AG04449 (cell line): ENCODE measurements around the gene TRABD2B.

Source experiments
- CTCF ChIA-PET: fragments of 350-600 bp; formaldehyde crosslinking; extraction: SDS; loops from one replicate; lab custom pipeline; 2021; ENCODE audit warnings: antibody characterized with exemption; lab: Yijun Ruan, JAX
- POLR2A ChIA-PET: fragments of 400-600, 350-600 bp; formaldehyde crosslinking; extraction: SDS; loops from one replicate; lab custom pipeline; 2020; ENCODE audit warnings: antibody characterized with exemption, inconsistent platforms; lab: Yijun Ruan, JAX
- DNase-seq: peaks from one replicate; pipeline ENCODE4 v3.0.0-alpha.2; 2010; ENCODE audit warnings: low read depth, low spot score
- H3K4me3 ChIP-seq: 2 replicates; pipeline ENCODE4 v1.5.1; 2011; ENCODE audit warnings: low read depth, mild to moderate bottlenecking, control low read depth, low read length
- CTCF ChIP-seq: IDR thresholded peaks from one replicate; pipeline ENCODE4 v1.5.1; 2011; ENCODE audit warnings: mild to moderate bottlenecking, moderate library complexity, low read length, control low read depth, inconsistent platforms; ENCODE audit not compliant: insufficient read depth; ENCODE audit errors: missing control alignments

The TRABD2B gene

GRCh38 chr1:47712596-47713299 is 284.4 kb downstream of the TRABD2B start:
- DNase-seq, result no peak
- CTCF ChIA-PET, result interaction anchor here (1.0 to 18.8 kb wide), 5 partner anchors 15 to 534 kb away, joined by 4 to 470 read pairs (median 39); partner anchors contain the start of gene FOXD2
- POLR2A ChIA-PET, result no interaction called here
- H3K4me3 ChIP-seq, result no peak overlapping the region
- no peak for TF ChIP-seq CTCF

DNA sequence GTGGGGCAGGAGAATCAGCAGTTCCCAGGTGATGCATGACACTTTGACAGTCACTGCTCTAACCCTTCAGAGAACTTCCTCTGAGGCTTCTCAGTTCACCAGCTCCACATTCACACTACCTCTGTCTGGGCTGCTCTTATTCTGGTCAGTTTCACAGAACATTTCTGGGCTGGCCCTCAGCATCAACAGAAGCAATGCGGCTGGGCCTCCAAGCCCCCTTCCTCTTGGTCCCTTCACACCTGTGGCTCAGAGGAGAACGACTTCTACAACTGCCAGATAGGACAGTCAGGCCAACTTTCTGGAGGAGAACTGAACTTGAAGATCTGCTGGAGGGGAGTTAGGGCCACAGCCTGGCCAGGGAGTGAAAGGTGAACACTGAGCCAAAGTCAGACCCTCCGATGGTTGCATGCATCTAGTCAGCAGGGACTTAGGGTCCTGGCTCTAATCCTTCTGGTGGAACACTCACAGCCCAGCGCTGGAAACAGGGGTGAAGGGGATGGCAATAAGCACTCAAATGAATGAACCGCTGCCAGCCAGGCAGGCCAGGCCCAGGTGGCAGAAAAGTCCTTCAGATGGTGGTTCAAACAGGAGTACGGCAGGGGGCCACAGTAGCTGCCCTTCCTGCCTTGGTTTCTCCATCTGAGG is 285.2 kb downstream of the TRABD2B start:
- ChIA-PET CTCF (interaction anchor here (1.0 to 18.8 kb wide), 10 partner anchors 15 to 533 kb away, joined by 3 to 470 read pairs (median 14); partner anchors contain the start of gene FOXD2), POLR2A (no interaction called here)
- DNase-seq, result no peak
- H3K4me3 ChIP-seq, result no peak overlapping the region
- TF ChIP-seq CTCF, result no peak

DNA sequence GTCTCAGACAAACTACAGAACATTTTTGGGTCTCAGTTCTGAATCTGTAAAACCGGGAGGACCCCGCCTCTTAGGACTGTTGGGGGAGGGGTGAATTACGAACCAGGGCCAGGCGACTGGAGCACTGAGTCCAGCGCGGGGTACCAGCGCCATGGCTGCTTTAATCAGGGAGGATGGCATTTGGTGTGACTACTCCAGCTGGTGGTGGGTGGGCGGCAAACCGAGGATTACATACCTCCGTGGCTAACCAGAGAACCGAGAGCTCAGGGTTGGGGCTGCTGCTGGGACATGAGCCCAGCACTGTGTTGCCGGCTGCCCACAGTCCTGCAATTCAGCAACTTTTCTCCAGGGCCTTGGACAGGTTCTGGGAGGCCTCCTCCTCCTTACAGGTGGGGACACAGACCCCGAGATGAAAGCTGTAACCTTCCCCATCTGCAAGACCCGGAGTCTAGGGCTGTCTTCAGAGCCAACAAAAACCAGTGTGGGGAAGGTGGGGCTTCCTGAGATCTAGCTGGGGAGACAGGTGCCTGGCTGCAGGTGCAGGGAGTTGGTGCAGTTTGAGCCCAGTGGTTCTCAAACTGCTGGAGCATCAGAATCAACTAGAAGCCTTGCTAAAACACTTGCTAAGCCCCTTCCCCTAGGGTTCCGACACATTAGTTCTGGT is 285.9 kb downstream of the TRABD2B start:
- no peak for DNase-seq
- ChIA-PET CTCF (interaction anchor here (0.8 to 18.8 kb wide), 29 partner anchors 9 to 536 kb away, joined by 3 to 470 read pairs (median 4); partner anchors contain the start of gene FOXD2), POLR2A (no interaction called here)
- no peak overlapping the region for H3K4me3 ChIP-seq
- no peak for TF ChIP-seq CTCF
